WTC11 (cell line): ENCODE measurements around the gene ENTPD6. TPM values are rescaled to one million over a fixed set of nuclear protein-coding genes. Genes with fewer than 3 reads are reported as not detected.

Source experiments
- ATAC-seq: fragments of 200-7000 bp; cut with Tn5 transposase; 2 replicates; pipeline ENCODE4 v1.10.0; 2021; ENCODE audit warnings: mild to moderate bottlenecking, moderate library complexity
- CTCF ChIA-PET: fragments of 300-600 bp; sonication (Branson Sonifier 250); formaldehyde crosslinking; loops from one replicate; lab custom pipeline; 2021; ENCODE audit warnings: antibody characterized with exemption; lab: Charles Lee
- POLR2A ChIA-PET: fragments of 350-600 bp; sonication (Branson Sonifier 250); formaldehyde crosslinking; loops from one replicate; lab custom pipeline; 2021; ENCODE audit warnings: antibody characterized with exemption; lab: Charles Lee
- DNase-seq: peaks from one replicate; pipeline ENCODE4 v3.0.0; 2021; ENCODE audit warnings: low spot score
- H3K27ac Mint-ChIP-seq: 2 replicates; pipeline ENCODE4 v1.8.0; 2021; ENCODE audit warnings: mixed read lengths
- H3K27me3 Mint-ChIP-seq: 2 replicates; pipeline ENCODE4 v1.8.0; 2021; ENCODE audit warnings: low read depth, mild to moderate bottlenecking, moderate library complexity, mixed read lengths
- H3K36me3 Mint-ChIP-seq: 2 replicates; pipeline ENCODE4 v1.8.0; 2021; ENCODE audit warnings: mixed read lengths
- H3K4me1 Mint-ChIP-seq: 2 replicates; pipeline ENCODE4 v1.8.0; 2022; ENCODE audit warnings: mixed read lengths
- H3K4me3 Mint-ChIP-seq: 2 replicates; pipeline ENCODE4 v1.8.0; 2021; ENCODE audit warnings: mild to moderate bottlenecking, moderate library complexity, mixed read lengths
- H3K9me3 Mint-ChIP-seq: 2 replicates; pipeline ENCODE4 v1.8.0; 2021; ENCODE audit warnings: mixed read lengths
- CREB1 ChIP-seq: sonication (generic); formaldehyde crosslinking; IDR thresholded peaks from 2 replicates; pipeline ENCODE4 v1.8.0; 2023; ENCODE audit warnings: mild to moderate bottlenecking, missing genetic modification reagents
- ESRRA ChIP-seq: sonication (generic); formaldehyde crosslinking; IDR thresholded peaks from 2 replicates; pipeline ENCODE4 v1.8.1; 2022; ENCODE audit warnings: mild to moderate bottlenecking, missing genetic modification reagents, borderline replicate concordance
- MYBL2 ChIP-seq: sonication (generic); formaldehyde crosslinking; IDR thresholded peaks from 2 replicates; pipeline ENCODE4 v1.8.1; 2023; ENCODE audit warnings: mild to moderate bottlenecking, moderate library complexity, missing genetic modification reagents
- NR1H2 ChIP-seq: sonication (generic); formaldehyde crosslinking; IDR thresholded peaks from 2 replicates; pipeline ENCODE4 v1.9.0; 2021; ENCODE audit warnings: mild to moderate bottlenecking, moderate library complexity, missing genetic modification reagents
- PRRX2 ChIP-seq: fragments of 250-450 bp; sonication (Bioruptor Pico); IDR thresholded peaks from 2 replicates; pipeline ENCODE4 v1.8.0; 2021; ENCODE audit warnings: mild to moderate bottlenecking
- SP1 ChIP-seq: sonication (generic); formaldehyde crosslinking; conservative IDR thresholded peaks from 2 replicates; pipeline ENCODE4 v1.8.1; 2022; ENCODE audit warnings: missing genetic modification reagents
- total RNA-seq: library from RNA; stranded (reverse); gene quantifications from 3 replicates; pipeline ENCODE4 v1.2.3, GENCODE V29; 2021
- TF ChIP-seq, protein P1 (sequence below): sonication (generic); formaldehyde crosslinking; IDR thresholded peaks from 2 replicates; pipeline ENCODE4 v1.8.0; 2022; ENCODE audit warnings: mild to moderate bottlenecking, missing genetic modification reagents
- TF ChIP-seq, protein P2 (sequence below): sonication (generic); formaldehyde crosslinking; IDR thresholded peaks from 2 replicates; pipeline ENCODE4 v1.8.1; 2023; ENCODE audit warnings: mild to moderate bottlenecking, missing genetic modification reagents, moderate library complexity
- TF ChIP-seq, protein P3 (sequence below): sonication (generic); formaldehyde crosslinking; IDR thresholded peaks from 2 replicates; pipeline ENCODE4 v1.8.0; 2023; ENCODE audit warnings: missing genetic modification reagents, mild to moderate bottlenecking, borderline replicate concordance
- TF ChIP-seq, protein P4 (sequence below): sonication (generic); formaldehyde crosslinking; IDR thresholded peaks from 2 replicates; pipeline ENCODE4 v1.8.0; 2022; ENCODE audit warnings: missing genetic modification reagents
- TF ChIP-seq, protein P5 (sequence below): sonication (generic); formaldehyde crosslinking; IDR thresholded peaks from 2 replicates; pipeline ENCODE4 v1.8.1; 2022; ENCODE audit warnings: missing genetic modification reagents, borderline replicate concordance

Gene ENTPD6
- total RNA-seq, 1 experiment from 2014 or later = 56.9 TPM

DNA sequence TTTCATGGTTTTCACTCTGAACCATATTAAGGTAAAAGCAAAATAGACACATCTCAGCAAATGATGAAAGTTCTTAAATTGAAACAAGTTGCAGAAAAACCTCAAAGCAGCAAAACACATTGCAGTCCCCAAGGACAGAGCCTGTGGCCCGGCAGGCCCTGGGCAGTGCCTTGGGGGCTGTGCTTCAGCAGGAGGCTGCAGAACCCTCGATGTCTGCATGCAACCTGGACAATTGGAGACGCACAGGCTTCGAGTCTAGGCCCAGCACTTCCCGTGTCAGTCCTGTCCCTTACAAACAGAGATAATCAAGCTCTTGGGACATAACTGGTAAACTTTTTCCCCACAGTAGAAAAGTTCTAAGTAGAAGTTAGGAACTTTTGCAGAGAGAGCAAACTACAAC is 61.6 kb downstream of the ENTPD6 start:
- H3K36me3 Mint-ChIP-seq = peaks cover 41% of the 10 kb centered on the region
- TF ChIP-seq CREB1 (no peak), MYBL2 (CRISPR knock-in tag) (no peak)
- H3K9me3 Mint-ChIP-seq = peaks cover 19% of the 10 kb centered on the region
- DNase-seq (no peak), ATAC-seq (no peak)
- H3K27me3 Mint-ChIP-seq = no peaks in the 10 kb centered on the region
- POLR2A ChIA-PET = no interaction called here
- H3K4me3 Mint-ChIP-seq = no peak overlapping the region
- H3K27ac Mint-ChIP-seq = no peak overlapping the region
- CTCF ChIA-PET = interaction anchor here (1.6 kb wide), 1 partner anchor 39 kb away, joined by 3 read pairs; no protein-coding TSS in a partner anchor
- peaks cover 8% of the 10 kb centered on the region for H3K4me1 Mint-ChIP-seq

DNA sequence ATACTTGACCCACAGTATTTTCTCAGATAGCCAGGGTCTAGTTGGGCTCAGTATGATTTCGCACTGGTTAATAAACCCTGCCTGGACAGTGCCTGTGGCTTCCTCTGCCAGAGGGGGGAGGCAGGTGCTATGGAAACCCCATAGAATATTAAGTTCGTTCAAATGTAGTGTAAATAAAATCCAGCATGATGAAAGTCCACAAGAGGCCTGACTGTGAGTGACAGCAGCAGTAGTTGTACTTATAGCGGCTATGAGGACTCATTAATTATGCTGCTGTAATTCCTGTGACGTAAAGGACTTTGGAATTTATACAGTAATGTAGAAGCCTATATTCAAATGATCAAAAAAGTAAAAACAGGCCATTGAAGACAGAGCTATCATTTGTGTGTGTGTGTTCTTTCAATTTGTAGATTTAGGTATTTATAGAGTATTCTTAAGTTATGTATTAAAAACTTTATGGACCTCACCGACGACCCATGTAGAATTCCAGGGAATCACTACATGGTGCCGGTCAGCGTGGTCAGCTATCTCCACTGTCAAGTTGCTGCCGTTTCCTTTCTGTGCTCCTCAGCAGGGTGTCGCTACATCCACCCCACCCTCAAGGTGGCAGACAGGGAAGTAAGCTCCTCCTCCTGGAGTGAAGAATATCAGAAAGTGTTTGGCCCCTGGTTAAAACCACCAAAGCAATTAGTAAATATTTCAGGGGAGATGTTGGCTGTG is 62.4 kb downstream of the ENTPD6 start:
- TF ChIP-seq, protein P1, sequence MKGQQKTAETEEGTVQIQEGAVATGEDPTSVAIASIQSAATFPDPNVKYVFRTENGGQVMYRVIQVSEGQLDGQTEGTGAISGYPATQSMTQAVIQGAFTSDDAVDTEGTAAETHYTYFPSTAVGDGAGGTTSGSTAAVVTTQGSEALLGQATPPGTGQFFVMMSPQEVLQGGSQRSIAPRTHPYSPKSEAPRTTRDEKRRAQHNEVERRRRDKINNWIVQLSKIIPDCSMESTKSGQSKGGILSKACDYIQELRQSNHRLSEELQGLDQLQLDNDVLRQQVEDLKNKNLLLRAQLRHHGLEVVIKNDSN (CRISPR knock-in tag) = no peak
- TF ChIP-seq SP1 (no peak), NR1H2 (CRISPR knock-in tag) (no peak), PRRX2 (CRISPR knock-in tag) (no peak)
- TF ChIP-seq, protein P2, sequence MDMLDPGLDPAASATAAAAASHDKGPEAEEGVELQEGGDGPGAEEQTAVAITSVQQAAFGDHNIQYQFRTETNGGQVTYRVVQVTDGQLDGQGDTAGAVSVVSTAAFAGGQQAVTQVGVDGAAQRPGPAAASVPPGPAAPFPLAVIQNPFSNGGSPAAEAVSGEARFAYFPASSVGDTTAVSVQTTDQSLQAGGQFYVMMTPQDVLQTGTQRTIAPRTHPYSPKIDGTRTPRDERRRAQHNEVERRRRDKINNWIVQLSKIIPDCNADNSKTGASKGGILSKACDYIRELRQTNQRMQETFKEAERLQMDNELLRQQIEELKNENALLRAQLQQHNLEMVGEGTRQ = no peak
- TF ChIP-seq, protein P3, sequence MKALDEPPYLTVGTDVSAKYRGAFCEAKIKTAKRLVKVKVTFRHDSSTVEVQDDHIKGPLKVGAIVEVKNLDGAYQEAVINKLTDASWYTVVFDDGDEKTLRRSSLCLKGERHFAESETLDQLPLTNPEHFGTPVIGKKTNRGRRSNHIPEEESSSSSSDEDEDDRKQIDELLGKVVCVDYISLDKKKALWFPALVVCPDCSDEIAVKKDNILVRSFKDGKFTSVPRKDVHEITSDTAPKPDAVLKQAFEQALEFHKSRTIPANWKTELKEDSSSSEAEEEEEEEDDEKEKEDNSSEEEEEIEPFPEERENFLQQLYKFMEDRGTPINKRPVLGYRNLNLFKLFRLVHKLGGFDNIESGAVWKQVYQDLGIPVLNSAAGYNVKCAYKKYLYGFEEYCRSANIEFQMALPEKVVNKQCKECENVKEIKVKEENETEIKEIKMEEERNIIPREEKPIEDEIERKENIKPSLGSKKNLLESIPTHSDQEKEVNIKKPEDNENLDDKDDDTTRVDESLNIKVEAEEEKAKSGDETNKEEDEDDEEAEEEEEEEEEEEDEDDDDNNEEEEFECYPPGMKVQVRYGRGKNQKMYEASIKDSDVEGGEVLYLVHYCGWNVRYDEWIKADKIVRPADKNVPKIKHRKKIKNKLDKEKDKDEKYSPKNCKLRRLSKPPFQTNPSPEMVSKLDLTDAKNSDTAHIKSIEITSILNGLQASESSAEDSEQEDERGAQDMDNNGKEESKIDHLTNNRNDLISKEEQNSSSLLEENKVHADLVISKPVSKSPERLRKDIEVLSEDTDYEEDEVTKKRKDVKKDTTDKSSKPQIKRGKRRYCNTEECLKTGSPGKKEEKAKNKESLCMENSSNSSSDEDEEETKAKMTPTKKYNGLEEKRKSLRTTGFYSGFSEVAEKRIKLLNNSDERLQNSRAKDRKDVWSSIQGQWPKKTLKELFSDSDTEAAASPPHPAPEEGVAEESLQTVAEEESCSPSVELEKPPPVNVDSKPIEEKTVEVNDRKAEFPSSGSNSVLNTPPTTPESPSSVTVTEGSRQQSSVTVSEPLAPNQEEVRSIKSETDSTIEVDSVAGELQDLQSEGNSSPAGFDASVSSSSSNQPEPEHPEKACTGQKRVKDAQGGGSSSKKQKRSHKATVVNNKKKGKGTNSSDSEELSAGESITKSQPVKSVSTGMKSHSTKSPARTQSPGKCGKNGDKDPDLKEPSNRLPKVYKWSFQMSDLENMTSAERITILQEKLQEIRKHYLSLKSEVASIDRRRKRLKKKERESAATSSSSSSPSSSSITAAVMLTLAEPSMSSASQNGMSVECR = no peak
- TF ChIP-seq, protein P4, sequence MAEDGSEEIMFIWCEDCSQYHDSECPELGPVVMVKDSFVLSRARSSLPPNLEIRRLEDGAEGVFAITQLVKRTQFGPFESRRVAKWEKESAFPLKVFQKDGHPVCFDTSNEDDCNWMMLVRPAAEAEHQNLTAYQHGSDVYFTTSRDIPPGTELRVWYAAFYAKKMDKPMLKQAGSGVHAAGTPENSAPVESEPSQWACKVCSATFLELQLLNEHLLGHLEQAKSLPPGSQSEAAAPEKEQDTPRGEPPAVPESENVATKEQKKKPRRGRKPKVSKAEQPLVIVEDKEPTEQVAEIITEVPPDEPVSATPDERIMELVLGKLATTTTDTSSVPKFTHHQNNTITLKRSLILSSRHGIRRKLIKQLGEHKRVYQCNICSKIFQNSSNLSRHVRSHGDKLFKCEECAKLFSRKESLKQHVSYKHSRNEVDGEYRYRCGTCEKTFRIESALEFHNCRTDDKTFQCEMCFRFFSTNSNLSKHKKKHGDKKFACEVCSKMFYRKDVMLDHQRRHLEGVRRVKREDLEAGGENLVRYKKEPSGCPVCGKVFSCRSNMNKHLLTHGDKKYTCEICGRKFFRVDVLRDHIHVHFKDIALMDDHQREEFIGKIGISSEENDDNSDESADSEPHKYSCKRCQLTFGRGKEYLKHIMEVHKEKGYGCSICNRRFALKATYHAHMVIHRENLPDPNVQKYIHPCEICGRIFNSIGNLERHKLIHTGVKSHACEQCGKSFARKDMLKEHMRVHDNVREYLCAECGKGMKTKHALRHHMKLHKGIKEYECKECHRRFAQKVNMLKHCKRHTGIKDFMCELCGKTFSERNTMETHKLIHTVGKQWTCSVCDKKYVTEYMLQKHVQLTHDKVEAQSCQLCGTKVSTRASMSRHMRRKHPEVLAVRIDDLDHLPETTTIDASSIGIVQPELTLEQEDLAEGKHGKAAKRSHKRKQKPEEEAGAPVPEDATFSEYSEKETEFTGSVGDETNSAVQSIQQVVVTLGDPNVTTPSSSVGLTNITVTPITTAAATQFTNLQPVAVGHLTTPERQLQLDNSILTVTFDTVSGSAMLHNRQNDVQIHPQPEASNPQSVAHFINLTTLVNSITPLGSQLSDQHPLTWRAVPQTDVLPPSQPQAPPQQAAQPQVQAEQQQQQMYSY (CRISPR knock-in tag) = no peak
- H3K4me1 Mint-ChIP-seq = peaks cover 2% of the 10 kb centered on the region; the same call in 1 of the 2 replicates
- ATAC-seq (no peak), DNase-seq (no peak)
- no peaks in the 10 kb centered on the region for H3K27me3 Mint-ChIP-seq
- no peak overlapping the region for H3K4me3 Mint-ChIP-seq
- ChIA-PET CTCF (interaction anchor here (1.0 kb wide), 1 partner anchor 10 kb away, joined by 5 read pairs; the partner anchor contains the start of gene PYGB), POLR2A (no interaction called here)
- H3K27ac Mint-ChIP-seq = no peak overlapping the region
- peaks cover 43% of the 10 kb centered on the region for H3K36me3 Mint-ChIP-seq
- H3K9me3 Mint-ChIP-seq = peaks cover 19% of the 10 kb centered on the region

DNA sequence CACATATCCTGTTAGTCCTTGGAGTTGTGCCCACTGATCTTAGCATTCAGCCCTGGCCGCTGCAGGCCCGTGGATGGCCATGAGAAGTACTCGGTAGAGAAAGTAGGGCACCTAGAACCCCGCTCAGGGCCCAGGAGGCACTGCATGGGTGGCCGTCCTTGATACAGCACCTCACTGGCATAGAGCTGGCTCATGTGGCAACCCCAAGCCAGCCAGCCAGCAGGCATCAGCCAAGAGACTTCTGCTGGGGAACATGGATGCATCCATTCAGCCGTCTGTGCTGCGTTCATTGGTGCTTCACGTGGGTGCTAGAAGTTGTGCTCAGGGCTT is 62.9 kb downstream of the ENTPD6 start:
- no peaks in the 10 kb centered on the region for H3K4me1 Mint-ChIP-seq
- DNase-seq (no peak), ATAC-seq (no peak)
- no peaks in the 10 kb centered on the region for H3K27me3 Mint-ChIP-seq
- peaks cover 23% of the 10 kb centered on the region for H3K9me3 Mint-ChIP-seq
- H3K4me3 Mint-ChIP-seq = no peak overlapping the region
- POLR2A ChIA-PET = no interaction called here
- 0 out of 2 replicates have a peak overlapping the region, but pooled peaks have one; percentile 57 for H3K27ac Mint-ChIP-seq
- CTCF ChIA-PET = interaction anchor here (1.0 kb wide), 1 partner anchor 11 kb away, joined by 5 read pairs; the partner anchor contains the start of gene PYGB
- no peak for TF ChIP-seq ESRRA (CRISPR knock-in tag)
- TF ChIP-seq, protein P5, sequence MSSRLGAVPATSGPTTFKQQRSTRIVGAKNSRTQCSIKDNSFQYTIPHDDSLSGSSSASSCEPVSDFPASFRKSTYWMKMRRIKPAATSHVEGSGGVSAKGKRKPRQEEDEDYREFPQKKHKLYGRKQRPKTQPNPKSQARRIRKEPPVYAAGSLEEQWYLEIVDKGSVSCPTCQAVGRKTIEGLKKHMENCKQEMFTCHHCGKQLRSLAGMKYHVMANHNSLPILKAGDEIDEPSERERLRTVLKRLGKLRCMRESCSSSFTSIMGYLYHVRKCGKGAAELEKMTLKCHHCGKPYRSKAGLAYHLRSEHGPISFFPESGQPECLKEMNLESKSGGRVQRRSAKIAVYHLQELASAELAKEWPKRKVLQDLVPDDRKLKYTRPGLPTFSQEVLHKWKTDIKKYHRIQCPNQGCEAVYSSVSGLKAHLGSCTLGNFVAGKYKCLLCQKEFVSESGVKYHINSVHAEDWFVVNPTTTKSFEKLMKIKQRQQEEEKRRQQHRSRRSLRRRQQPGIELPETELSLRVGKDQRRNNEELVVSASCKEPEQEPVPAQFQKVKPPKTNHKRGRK (CRISPR knock-in tag) = no peak
- TF ChIP-seq, all 79 proteins: peak for 0
- peaks cover 46% of the 10 kb centered on the region for H3K36me3 Mint-ChIP-seq
